CD4-positive, alpha-beta T cell (primary cell): ENCODE measurements around the gene MCC. TPM values are rescaled to one million over a fixed set of nuclear protein-coding genes. Genes with fewer than 3 reads are reported as not detected.
A peak's percentile ranks its signal among the peaks of the same experiment; 100 is the strongest.

ENCODE experiments used
- ATAC-seq: fragments of 200-7000 bp; cut with Tn5 transposase; one replicate; pipeline ENCODE4 v1.10.0; 2022; ENCODE audit warnings: mild to moderate bottlenecking; ENCODE audit not compliant: poor library complexity
- CTCF ChIA-PET: fragments of 350-600 bp; sonication (Branson Sonifier 250); formaldehyde crosslinking; loops from one replicate; lab custom pipeline; 2021; ENCODE audit warnings: antibody characterized with exemption, inconsistent platforms; lab: Charles Lee
- POLR2A ChIA-PET: fragments of 350-600 bp; sonication (Branson Sonifier 250); formaldehyde crosslinking; loops from one replicate; lab custom pipeline; 2021; ENCODE audit warnings: antibody characterized with exemption, inconsistent platforms; lab: Charles Lee
- DNase-seq, 14 experiments: peaks; one replicate each; pipeline ENCODE4 v3.0.0-alpha.2; 2013 to 2020; ENCODE audit warnings: mixed read lengths in 2 of 14
- H3K27ac ChIP-seq, 2 donors: one replicate each; pipeline versions ENCODE4 v1.5.1 to v1.7.0; 2013; ENCODE audit warnings: low read length in 2 of 2, low read depth in 1 of 2, mild to moderate bottlenecking in 1 of 2
- H3K27me3 ChIP-seq, 2 experiments: 1 replicate in 1 of 2; 2 replicates in 1 of 2; pipeline versions ENCODE4 v1.6.1 to v1.7.0; 2013; ENCODE audit warnings: low read length in 2 of 2, control low read depth in 1 of 2, mild to moderate bottlenecking in 1 of 2, moderate library complexity in 1 of 2; ENCODE audit not compliant: insufficient read depth in 2 of 2, control insufficient read depth in 1 of 2
- H3K36me3 ChIP-seq: one replicate; pipeline ENCODE4 v1.6.1; 2013; ENCODE audit warnings: low read length, control low read depth; ENCODE audit not compliant: insufficient read depth
- H3K4me1 ChIP-seq: one replicate; pipeline ENCODE4 v1.6.1; 2013; ENCODE audit warnings: low read length, control low read depth; ENCODE audit not compliant: insufficient read depth
- H3K4me3 ChIP-seq: one replicate; pipeline ENCODE4 v1.5.1; 2013; ENCODE audit warnings: mild to moderate bottlenecking, low read length, moderate library complexity
- H3K9me3 ChIP-seq, 2 experiments: 1 replicate in 1 of 2; 2 replicates in 1 of 2; pipeline versions ENCODE4 v1.6.1 to v1.7.0; 2013; ENCODE audit warnings: low read length in 2 of 2, mild to moderate bottlenecking in 2 of 2, control low read depth in 1 of 2, moderate library complexity in 1 of 2; ENCODE audit not compliant: control insufficient read depth in 1 of 2, insufficient read depth in 1 of 2
- H3K27ac Mint-ChIP-seq: one replicate; pipeline ENCODE4 v1.8.0; 2020; ENCODE audit warnings: mixed read lengths
- H3K27me3 Mint-ChIP-seq: one replicate; pipeline ENCODE4 v1.8.0; 2021; ENCODE audit warnings: mixed read lengths
- H3K36me3 Mint-ChIP-seq: one replicate; pipeline ENCODE4 v1.8.0; 2021; ENCODE audit warnings: low read depth, mixed read lengths
- H3K4me1 Mint-ChIP-seq: one replicate; pipeline ENCODE4 v1.8.0; 2021; ENCODE audit warnings: low read depth, mixed read lengths
- H3K4me3 Mint-ChIP-seq: one replicate; pipeline ENCODE4 v1.8.0; 2020; ENCODE audit warnings: mild to moderate bottlenecking, mixed read lengths
- H3K9me3 Mint-ChIP-seq: one replicate; pipeline ENCODE4 v1.8.0; 2020; ENCODE audit warnings: mixed read lengths
- intact Hi-C, 2 experiments: fragments of 100-400 bp; cut with DNase I in 1 of 2; cut with micrococcal nuclease in 1 of 2; formaldehyde crosslinking; loops; one replicate each; pipeline versions ENCODE4 v1.15.1 to v1.9.0; 2023 to 2025; cut with DNase I, micrococcal nuclease
- total RNA-seq, 174 experiments: library from RNA in 2 of 174; stranded (reverse) in 2 of 174; gene quantifications; one replicate each; pipeline ENCODE4 v1.2.3 and lab custom pipeline; 2021 to 2026
- TF ChIP-seq, protein P1 (sequence below): fragments of 200-600 bp; IDR thresholded peaks from one replicate; pipeline ENCODE4 v1.8.0; 2022; ENCODE audit warnings: antibody characterized with exemption, mild to moderate bottlenecking

MCC gene
- total RNA-seq, 2 experiments from 2014 or later = 3.2 to 3.3 TPM

DNA sequence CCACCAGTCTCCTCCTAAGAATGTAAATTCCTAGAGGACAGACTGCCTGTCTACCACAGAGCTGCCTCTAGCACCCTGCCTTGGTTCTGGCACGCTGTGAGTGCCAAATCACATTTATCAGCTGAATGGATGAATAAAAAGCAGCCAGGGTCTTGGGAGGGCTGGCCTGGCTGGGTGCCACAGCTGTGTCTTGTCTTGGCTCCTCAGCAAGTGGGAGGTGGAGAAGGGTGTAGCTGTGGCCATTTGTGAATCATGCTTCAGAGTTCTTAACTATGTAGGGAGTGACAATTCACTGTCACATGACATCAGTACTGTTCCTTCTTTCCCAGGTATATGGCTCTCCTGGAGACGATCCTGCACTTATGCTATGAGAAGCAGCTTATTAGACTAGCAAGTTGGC is 441.0 kb downstream of the MCC start:
- ATAC-seq = no peak
- H3K9me3 Mint-ChIP-seq = no peaks in the 10 kb centered on the region

DNA sequence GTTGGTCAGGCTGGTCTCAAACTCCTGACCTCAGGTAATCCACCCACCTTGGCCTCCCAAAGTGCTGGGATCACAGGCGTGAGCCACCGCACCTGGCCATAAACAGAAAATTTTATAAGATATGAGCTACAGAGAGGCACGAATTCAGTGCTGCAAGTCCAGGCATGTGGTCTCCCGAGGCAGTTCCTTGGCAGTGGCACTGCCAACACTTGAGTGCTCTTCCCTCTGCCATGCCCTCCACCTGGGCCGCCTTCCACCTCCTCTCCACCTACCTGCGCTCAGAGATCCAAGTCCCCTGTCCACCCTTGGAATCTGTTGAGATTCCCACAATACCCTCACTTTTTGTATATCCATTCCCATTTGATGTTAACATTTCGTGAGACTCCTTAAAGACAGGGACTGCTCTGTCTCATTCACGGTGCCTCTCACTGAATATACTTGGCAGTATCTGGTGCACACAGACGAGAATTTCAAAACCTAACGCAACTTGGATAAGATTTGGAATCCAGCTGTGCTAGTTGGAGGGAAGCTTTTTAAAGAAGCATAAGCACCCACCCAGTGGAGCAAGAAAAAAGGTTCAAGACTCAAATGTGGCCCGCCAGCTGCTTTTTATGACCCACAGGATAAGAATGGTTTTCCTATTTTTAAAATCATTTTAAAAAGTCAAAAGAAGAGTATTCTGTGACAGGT is 443.3 kb downstream of the MCC start:
- H3K9me3 Mint-ChIP-seq = no peaks in the 10 kb centered on the region
- Histone ChIP-seq H3K36me3 (no peaks in the 10 kb centered on the region), H3K27me3 (no peaks in the 10 kb centered on the region), H3K27ac (no peak overlapping the region), H3K4me1 (peaks cover 4% of the 10 kb centered on the region), H3K4me3 (no peak overlapping the region), H3K9me3 (no peaks in the 10 kb centered on the region)
- POLR2A ChIA-PET = no interaction called here
- intact Hi-C loops = no loop called here
- TF ChIP-seq, protein P1, sequence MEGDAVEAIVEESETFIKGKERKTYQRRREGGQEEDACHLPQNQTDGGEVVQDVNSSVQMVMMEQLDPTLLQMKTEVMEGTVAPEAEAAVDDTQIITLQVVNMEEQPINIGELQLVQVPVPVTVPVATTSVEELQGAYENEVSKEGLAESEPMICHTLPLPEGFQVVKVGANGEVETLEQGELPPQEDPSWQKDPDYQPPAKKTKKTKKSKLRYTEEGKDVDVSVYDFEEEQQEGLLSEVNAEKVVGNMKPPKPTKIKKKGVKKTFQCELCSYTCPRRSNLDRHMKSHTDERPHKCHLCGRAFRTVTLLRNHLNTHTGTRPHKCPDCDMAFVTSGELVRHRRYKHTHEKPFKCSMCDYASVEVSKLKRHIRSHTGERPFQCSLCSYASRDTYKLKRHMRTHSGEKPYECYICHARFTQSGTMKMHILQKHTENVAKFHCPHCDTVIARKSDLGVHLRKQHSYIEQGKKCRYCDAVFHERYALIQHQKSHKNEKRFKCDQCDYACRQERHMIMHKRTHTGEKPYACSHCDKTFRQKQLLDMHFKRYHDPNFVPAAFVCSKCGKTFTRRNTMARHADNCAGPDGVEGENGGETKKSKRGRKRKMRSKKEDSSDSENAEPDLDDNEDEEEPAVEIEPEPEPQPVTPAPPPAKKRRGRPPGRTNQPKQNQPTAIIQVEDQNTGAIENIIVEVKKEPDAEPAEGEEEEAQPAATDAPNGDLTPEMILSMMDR = no peak
- no peaks in the 10 kb centered on the region for H3K36me3 Mint-ChIP-seq
- CTCF ChIA-PET = no interaction called here
- H3K27me3 Mint-ChIP-seq = no peaks in the 10 kb centered on the region
- H3K4me1 Mint-ChIP-seq = peaks cover 7% of the 10 kb centered on the region
- DNase-seq (no peak), ATAC-seq (no peak)
- H3K4me3 Mint-ChIP-seq = no peak overlapping the region
- H3K27ac Mint-ChIP-seq = no peak overlapping the region

More for the DNA sequence above, 441.0 kb downstream of the MCC start:
- H3K4me1 ChIP-seq = peaks cover 12% of the 10 kb centered on the region
- no peak overlapping the region for H3K4me3 ChIP-seq
- ChIA-PET POLR2A (no interaction called here), CTCF (no interaction called here)
- TF ChIP-seq, protein P1 = no peak
- no peaks in the 10 kb centered on the region for H3K9me3 ChIP-seq
- intact Hi-C loops = no loop called here
- H3K36me3 ChIP-seq = no peaks in the 10 kb centered on the region
- Mint-ChIP-seq H3K36me3 (no peaks in the 10 kb centered on the region), H3K4me3 (no peak overlapping the region), H3K27ac (no peak overlapping the region), H3K4me1 (peaks cover 6% of the 10 kb centered on the region), H3K27me3 (no peaks in the 10 kb centered on the region)
- DNase-seq = no peak
- H3K27ac ChIP-seq = no peak overlapping the region
- H3K27me3 ChIP-seq = no peaks in the 10 kb centered on the region

DNA sequence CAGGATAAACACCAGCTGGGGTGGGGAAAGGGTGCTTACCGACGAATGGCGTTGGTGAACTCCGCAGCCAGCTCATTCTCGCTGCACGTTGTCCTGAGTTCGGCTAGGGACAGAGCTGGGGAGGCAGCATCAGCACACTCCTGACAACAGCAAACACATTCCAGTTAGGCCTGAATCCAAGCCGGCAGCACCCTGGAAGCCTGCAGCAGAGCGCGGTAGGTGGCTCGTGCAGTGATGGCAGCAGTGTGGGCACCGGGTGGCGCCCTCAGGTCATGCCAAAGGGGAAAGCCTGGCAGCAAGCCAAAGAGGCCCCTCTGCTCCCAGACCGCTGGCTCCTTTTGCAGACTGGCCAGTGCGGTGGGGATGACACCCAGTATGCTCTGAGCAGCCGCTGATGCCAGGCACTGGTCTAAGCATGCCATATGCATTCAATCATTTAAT is 444.7 kb downstream of the MCC start:
- ATAC-seq = no peak
- ChIA-PET CTCF (no interaction called here), POLR2A (no interaction called here)
- Mint-ChIP-seq H3K9me3 (no peaks in the 10 kb centered on the region), H3K4me3 (no peak overlapping the region), H3K27ac (no peak overlapping the region), H3K27me3 (no peaks in the 10 kb centered on the region), H3K36me3 (no peaks in the 10 kb centered on the region), H3K4me1 (peaks cover 7% of the 10 kb centered on the region)
- DNase-seq = peak in 5 of 14 experiments; percentile 9 to 44 (median 32)
- H3K4me1 ChIP-seq = peaks cover 4% of the 10 kb centered on the region
- H3K4me3 ChIP-seq = no peak overlapping the region
- no peaks in the 10 kb centered on the region for H3K9me3 ChIP-seq
- no peak overlapping the region for H3K27ac ChIP-seq
- TF ChIP-seq, protein P1 = peak; percentile 12
- H3K36me3 ChIP-seq = no peaks in the 10 kb centered on the region
- intact Hi-C loops = no loop called here
- H3K27me3 ChIP-seq = no peaks in the 10 kb centered on the region
